Measurements from ENCODE around the gene HSPA12B.

Gene HSPA12B

GRCh38 chr20:3800256-3800877, 67.9 kb downstream of the HSPA12B start (continued):
- TF ChIP-seq TSHZ2 (CRISPR knock-in tag; IDR thresholded peaks at IDR 0.05) (no peak), TCF4 (CRISPR knock-in tag; IDR thresholded peaks at IDR 0.05; ENCODE audit: borderline replicate concordance) (no peak), ZNF70 (CRISPR knock-in tag; IDR thresholded peaks at IDR 0.05) (no peak), ESRRG (CRISPR knock-in tag; IDR thresholded peaks at IDR 0.05) (no peak), ZC3H10 (CRISPR knock-in tag; IDR thresholded peaks at IDR 0.05) (no peak), SNAI2 (CRISPR knock-in tag; IDR thresholded peaks at IDR 0.05) (no peak), CREB5 (CRISPR knock-in tag; IDR thresholded peaks at IDR 0.05; ENCODE audit: low read depth) (no peak)

GRCh38 chr20:3800878-3801260, 68.4 kb downstream of the HSPA12B start:
- TF ChIP-seq CSRNP3 (CRISPR knock-in tag; IDR thresholded peaks at IDR 0.05) (no peak), SNAI2 (CRISPR knock-in tag; IDR thresholded peaks at IDR 0.05) (no peak), PATZ1 (CRISPR knock-in tag; IDR thresholded peaks at IDR 0.05; ENCODE audit: borderline replicate concordance) (no peak), ZFP3 (CRISPR knock-in tag; IDR thresholded peaks at IDR 0.05) (no peak), ISL1 (CRISPR knock-in tag; IDR thresholded peaks at IDR 0.05) (no peak), GLIS3 (CRISPR knock-in tag; IDR thresholded peaks at IDR 0.05) (no peak), CREB5 (CRISPR knock-in tag; IDR thresholded peaks at IDR 0.05; ENCODE audit: low read depth) (no peak), ZFP30 (CRISPR knock-in tag; IDR thresholded peaks at IDR 0.05) (no peak), PPARA (CRISPR knock-in tag; IDR thresholded peaks at IDR 0.05; ENCODE audit: borderline replicate concordance) (no peak), ESRRG (CRISPR knock-in tag; IDR thresholded peaks at IDR 0.05) (no peak), ZC3H10 (CRISPR knock-in tag; IDR thresholded peaks at IDR 0.05) (no peak), TSHZ2 (CRISPR knock-in tag; IDR thresholded peaks at IDR 0.05) (no peak)
- ATAC-seq, result no peak

- no peak for TF ChIP-seq ZC3H10 (CRISPR knock-in tag; IDR thresholded peaks at IDR 0.05)
- no peak for TF ChIP-seq PATZ1 (CRISPR knock-in tag; IDR thresholded peaks at IDR 0.05; ENCODE audit: borderline replicate concordance)
- no peak for TF ChIP-seq ESRRG (CRISPR knock-in tag; IDR thresholded peaks at IDR 0.05)
- TF ChIP-seq PPARA (CRISPR knock-in tag; IDR thresholded peaks at IDR 0.05; ENCODE audit: borderline replicate concordance), result no peak
- no peak for TF ChIP-seq ZFP3 (CRISPR knock-in tag; IDR thresholded peaks at IDR 0.05)
- no peak for TF ChIP-seq OSR1 (CRISPR knock-in tag; IDR thresholded peaks at IDR 0.05)
These were observed 68.8 kb downstream of the HSPA12B start for GRCh38 chr20:3801299-3801698.

More at GRCh38 chr20:3801299-3801698, 68.8 kb downstream of the HSPA12B start:
- no peak for ATAC-seq

All from SK-N-SH treated with all-trans-retinoic acid at 6 μM for 48 hours (cell line).